Measurements from ENCODE around the gene MYH6.
A peak's percentile ranks its signal among the peaks of the same experiment; 100 is the strongest.
"Not testable (repeated sequence)": the region's sequence is repeated elsewhere in the genome, so short reads cannot be mapped to it uniquely, and the experiment has no call there.

MYH6 gene

GRCh38 chr14:23435543-23436326 is 27.7 kb upstream of the MYH6 start, which contains the start of gene MYH7:
MYH7 (minus strand) TSS chr14:23435660; CDS start chr14:23433732, 1,928 bp downstream.
- DNase-seq: peak; percentile 68

DNA sequence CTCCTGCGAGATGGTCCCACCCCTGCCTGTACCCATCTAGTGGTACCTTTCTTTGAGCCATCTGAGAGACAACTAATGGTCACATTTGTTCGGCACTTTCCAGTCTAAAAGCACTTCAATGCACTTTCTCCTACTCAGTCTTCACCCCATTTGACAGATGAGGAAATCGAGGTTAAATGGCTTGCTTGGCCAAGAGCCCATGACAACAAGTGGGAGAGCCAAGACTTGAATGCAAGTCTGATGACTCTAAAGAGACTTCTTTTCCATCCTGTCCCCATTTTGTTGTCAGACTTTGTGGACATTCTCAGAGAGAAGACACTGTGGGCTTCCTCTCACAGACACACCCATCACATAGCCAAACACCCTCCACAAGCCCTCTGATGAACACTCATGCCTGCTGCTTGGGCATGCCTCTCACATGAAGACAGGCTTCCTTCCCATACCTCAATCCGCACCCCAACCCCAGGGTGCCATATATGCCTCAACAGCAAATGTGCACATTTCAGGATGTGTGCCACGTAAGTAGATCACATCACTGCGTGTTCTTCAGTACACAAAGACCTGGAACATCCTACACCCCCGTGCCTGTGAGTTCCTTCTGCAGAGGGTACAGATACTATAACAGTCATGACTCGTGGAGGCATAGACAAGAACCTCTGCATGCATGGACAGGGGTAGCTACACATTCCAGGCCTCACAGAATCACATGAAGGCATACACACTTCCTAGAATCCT is 26.6 kb upstream of the MYH6 start:
- DNase-seq: no peak

DNA sequence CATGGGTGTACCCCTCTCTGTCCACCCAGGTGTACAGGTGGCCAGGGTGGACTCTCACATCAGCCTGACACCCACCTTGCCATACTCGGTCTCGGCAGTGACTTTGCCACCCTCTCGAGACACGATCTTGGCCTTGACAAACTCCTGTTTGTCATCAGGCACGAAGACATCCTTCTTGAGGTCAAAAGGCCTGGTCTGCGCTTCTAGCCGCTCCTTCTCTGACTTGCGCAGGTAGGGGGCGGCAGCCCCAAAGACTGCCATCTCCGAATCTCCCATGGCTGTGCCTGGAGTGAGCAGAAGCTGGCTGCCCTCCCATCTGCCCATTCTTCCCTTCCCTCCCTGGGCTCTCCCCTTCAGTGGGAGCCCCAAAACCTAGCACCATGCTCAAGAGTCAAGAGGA is 25.4 kb upstream of the MYH6 start:
- no peak for DNase-seq

DNA sequence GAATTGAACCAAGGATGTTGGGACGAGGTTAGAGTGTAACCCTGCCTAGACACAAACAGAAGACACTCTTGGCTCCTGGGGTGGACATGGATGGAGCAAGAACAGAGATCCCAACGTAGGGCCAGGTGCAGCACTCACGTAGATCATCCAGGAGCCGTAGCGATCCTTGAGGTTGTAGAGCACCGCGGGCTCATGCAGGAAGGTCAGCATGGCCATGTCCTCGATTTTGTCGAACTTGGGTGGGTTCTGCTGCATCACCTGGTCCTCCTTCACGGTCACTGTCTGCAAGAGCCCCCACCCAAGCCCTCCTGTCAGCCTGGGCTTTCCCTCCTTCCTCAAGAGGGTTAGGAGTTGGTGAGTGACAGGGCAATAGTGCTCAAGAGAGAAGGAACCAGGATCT is 24.9 kb upstream of the MYH6 start:
- no peak for DNase-seq

GRCh38 chr14:23432102-23432925 is 24.2 kb upstream of the MYH6 start:
- DNase-seq: no peak

- no peak for DNase-seq
These were observed 23.4 kb upstream of the MYH6 start for GRCh38 chr14:23431486-23431885.

GRCh38 chr14:23430723-23431085 is 22.6 kb upstream of the MYH6 start:
- peak; percentile 55 for DNase-seq

GRCh38 chr14:23430016-23430722 is 22.1 kb upstream of the MYH6 start:
- DNase-seq: no peak

- DNase-seq: no peak
These were observed 20.8 kb upstream of the MYH6 start for GRCh38 chr14:23428686-23429495.

GRCh38 chr14:23425798-23426197 is 17.7 kb upstream of the MYH6 start:
- not testable (repeated sequence) for DNase-seq

DNA sequence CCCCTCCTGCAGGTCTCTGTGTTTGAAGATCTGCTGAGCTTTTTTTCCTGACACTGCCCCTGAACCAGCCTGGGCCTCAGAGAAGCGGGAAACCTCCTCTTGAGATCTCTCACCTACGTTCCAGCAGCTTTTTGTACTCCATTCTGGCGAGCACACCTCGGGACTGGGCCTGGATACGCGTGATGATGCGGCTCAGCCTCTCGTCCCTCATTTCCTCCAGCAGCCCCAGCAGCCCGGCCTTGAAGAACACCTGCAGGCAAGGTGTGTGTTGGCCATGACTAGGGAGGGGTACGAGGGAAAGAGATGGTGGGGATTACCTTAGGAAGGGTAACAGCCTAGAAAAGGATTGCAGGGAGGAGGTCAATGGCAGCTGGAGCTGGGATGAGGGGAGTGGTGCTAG is 17.1 kb upstream of the MYH6 start:
- no peak for DNase-seq

- DNase-seq: no peak
These were observed 15.6 kb upstream of the MYH6 start for GRCh38 chr14:23423657-23424056.

DNA sequence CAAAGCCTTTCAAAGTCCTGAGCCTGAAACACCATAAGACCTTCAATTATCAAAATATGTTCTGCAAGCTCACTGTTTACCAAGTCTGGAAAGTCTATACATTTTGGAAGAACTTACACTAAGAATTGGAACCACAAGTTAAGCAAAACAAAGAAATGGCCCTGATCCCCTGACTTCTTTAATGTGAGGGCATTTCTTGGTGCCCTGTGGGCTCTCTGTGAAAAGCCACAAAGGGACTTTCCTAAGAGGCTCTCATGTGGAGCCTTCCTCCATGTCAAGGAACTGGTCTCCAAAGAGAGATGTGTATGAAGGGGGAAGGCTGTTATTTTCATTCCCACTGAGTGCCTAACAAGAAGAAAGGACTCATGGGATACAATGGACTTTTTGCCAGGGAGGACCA is 13.5 kb upstream of the MYH6 start:
- no peak for DNase-seq

- DNase-seq: not testable (repeated sequence)
These were observed 11.6 kb upstream of the MYH6 start for GRCh38 chr14:23419646-23420045.

DNA sequence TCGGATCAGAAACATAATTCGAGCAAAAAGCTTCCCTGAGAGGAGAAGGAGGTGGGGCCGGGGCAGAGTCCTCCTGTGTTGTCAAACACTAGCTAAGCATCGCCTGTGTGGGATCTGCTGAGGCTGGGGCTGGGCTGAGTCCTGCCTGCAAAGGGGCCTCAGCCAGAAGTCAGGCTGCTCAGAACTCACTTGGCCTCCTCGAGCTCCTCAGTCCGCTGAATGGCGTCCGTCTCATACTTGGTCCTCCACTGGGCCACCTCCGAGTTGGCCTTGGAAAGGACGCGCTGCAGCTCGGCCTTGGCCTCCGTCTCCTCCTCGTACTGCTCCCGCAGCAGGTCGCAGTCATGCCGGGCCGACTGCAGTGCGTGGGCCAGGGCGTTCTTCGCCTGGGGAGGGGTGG is 9.9 kb upstream of the MYH6 start:
- DNase-seq: no peak

- DNase-seq: not testable (repeated sequence)
These were observed 9.2 kb upstream of the MYH6 start for GRCh38 chr14:23417269-23417668.

DNA sequence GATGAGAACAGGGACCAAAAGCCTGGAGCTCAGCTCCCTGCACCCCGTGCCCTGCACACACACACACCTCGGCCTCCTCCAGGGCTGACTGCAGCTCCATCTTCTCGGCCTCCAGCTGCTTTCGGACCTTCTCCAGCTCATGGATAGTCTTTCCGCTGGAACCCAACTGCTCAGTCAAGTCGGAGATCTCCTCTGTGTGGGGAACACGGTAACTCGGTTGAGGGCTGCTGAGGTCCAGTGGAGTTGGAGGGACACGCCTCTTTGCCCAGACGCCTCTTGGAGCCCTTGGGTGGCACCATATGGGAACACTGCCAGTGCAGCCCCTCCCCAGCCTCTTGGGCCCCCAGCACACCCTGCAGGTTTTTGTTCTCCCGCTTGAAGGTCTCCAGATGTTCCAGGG is 8.7 kb upstream of the MYH6 start:
- no peak for DNase-seq

GRCh38 chr14:23415821-23416778 is 8.0 kb upstream of the MYH6 start:
- no peak for DNase-seq

DNA sequence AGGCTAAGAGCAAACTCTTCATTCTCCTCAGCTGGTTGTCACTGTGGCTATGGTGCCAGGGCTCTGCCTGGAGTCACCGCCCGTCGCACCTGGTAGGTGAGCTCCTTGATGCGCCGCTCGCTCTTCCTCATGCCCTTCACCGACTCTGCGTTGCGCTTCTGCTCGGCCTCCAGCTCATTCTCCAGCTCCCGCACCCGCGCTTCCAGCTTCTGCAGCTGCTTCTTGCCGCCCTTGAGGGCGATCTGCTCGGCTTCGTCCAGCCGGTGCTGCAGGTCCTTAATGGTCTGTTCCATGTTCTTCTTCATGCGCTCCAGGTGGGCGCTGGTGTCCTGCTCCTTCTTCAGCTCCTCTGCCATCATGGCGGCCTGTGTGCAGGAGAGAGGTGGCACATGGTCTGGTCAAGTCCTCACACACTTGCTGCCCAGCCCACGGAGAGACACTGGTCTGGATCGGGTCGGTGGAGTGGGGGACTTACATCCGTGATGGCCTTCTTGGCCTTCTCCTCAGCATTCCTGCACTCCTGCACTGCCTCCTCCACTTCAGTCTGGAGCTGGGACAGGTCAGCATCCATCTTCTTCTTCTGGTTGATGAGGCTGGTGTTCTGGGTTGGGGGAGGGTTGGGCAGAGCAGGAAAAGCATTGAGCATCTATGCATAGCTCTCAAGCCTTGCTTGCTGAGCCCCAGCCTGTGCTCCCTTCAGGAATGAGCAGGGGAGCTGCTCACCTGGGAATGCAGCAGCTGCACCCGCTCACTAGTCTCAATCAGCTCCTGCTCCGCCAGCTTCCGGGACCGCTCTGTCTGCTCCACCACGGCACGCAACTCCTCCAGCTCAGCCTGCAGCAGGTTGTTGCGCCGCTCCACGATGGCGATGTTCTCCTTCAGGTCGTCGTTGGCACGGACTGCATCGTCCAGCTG is 7.1 kb upstream of the MYH6 start:
- DNase-seq: no peak

DNA sequence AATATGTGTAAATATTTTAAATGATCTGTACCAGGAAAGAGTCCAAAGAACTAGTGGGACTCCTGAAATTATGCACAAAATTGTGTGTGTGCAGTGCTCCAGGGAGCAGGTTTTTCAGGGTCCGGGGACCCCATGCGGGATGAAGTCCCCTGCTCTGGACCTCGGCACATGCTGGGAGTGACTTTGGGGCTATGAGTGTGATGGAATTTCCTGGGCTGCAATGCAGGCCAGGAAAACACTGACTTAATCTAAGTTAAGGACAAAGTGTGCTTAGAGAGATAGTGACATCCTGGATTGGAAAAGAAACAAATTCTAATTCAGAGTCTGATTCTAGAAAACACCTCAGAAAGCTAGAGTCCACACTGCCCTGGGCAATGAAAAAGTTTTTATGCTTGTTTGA is 6.2 kb upstream of the MYH6 start:
- DNase-seq: no peak
